ENCODE results near the gene SELENOT.
"Not testable (repeated sequence)": the region's sequence is repeated elsewhere in the genome, so short reads cannot be mapped to it uniquely, and the experiment has no call there.

The SELENOT gene

GRCh38 chr3:150603153-150603979 lies at the start of gene SELENOT:
Gene SELENOT, plus strand, starts transcription at chr3:150603321. Its CDS starts 42 bp downstream, at chr3:150603363.
- DNase-seq: peak; percentile 88

GRCh38 chr3:150555859-150556436 lies 47.2 kb upstream of the SELENOT start:
- DNase-seq: no peak

GRCh38 chr3:150556792-150557191 lies 46.3 kb upstream of the SELENOT start:
- no peak for DNase-seq

GRCh38 chr3:150557725-150558124 lies 45.4 kb upstream of the SELENOT start:
- DNase-seq: no peak

GRCh38 chr3:150564243-150564642 lies 38.9 kb upstream of the SELENOT start:
- no peak for DNase-seq

GRCh38 chr3:150567328-150567727 lies 35.8 kb upstream of the SELENOT start:
- DNase-seq: no peak

- no peak for DNase-seq
These were observed 25.3 kb upstream of the SELENOT start for GRCh38 chr3:150577855-150578254.

GRCh38 chr3:150581174-150581573 lies 21.9 kb upstream of the SELENOT start:
- no peak for DNase-seq

GRCh38 chr3:150582620-150583019 lies 20.5 kb upstream of the SELENOT start:
- no peak for DNase-seq

GRCh38 chr3:150583028-150583427 lies 20.1 kb upstream of the SELENOT start:
- DNase-seq: no peak

- DNase-seq: no peak
These were observed 14.9 kb upstream of the SELENOT start for GRCh38 chr3:150588027-150588830.

GRCh38 chr3:150589759-150590158 lies 13.4 kb upstream of the SELENOT start:
- no peak for DNase-seq

GRCh38 chr3:150594150-150594549 lies 9.0 kb upstream of the SELENOT start:
- no peak for DNase-seq

- no peak for DNase-seq
These were observed 5.5 kb upstream of the SELENOT start for GRCh38 chr3:150597646-150598045.

GRCh38 chr3:150599611-150600297 lies 3.4 kb upstream of the SELENOT start:
- no peak for DNase-seq

- not testable (repeated sequence) for DNase-seq
These were observed 2.2 kb upstream of the SELENOT start for GRCh38 chr3:150600647-150601530.

- no peak for DNase-seq
These were observed 532 bp upstream of the SELENOT start for GRCh38 chr3:150602426-150603152.

- DNase-seq: no peak
These were observed 829 bp downstream of the SELENOT start for GRCh38 chr3:150603980-150604319.

GRCh38 chr3:150605998-150606641 lies 3.0 kb downstream of the SELENOT start:
- DNase-seq: no peak

- no peak for DNase-seq
These were observed 4.3 kb downstream of the SELENOT start for GRCh38 chr3:150607267-150608065.
